ENCODE measurements around the gene OLFM2. TPM values are rescaled to one million over a fixed set of nuclear protein-coding genes. Genes with fewer than 3 reads are reported as not detected.
"Not testable (repeated sequence)": the region's sequence is repeated elsewhere in the genome, so short reads cannot be mapped to it uniquely, and the experiment has no call there.

Gene OLFM2
- total RNA-seq, 2 experiments from 2014 or later: 0.12 to 1.0 TPM

DNA sequence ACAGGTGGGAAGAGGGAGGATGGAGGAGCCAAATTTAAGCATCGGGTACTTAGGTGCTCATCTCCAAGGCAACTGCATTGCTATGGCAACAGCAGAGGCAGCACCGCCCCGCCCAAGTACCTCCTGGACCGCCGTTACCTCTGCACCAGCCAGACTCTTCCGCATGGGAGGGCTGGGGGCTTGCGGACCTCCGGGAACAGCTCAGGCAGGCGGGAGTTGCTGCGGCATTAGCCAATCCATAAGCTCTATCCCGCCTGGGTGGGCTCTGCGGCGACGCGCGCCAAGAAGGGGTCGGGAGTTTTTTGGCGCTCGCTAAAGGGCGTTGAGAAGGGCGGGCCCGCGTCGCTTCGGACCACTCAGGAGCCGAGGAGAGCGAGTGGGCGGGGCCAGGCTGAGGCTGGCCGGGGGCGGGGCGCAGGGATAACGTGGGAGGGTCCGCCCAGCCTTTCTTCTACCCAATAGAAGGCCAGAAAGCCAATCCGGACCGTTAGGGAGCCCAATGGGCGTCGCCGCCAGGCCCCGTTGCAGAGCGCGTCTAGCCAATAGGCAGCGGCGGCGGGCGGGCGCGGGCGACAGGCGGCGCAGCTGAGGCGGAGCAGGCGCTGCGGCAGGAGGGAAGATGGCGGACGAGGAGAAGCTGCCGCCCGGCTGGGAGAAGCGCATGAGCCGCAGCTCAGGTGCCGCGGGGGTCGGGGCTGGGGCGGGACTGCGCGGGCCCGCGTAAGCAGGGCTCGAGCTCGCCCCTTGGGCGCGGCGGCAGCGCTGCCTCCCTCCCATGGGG lies 101.4 kb downstream of the OLFM2 start, which contains the start of gene PIN1:
Gene PIN1 (plus strand): TSS at position 593 of the 781 bp plus-strand sequence. CDS start 27 bp downstream, at position 620.
- peak; percentile 99 for DNase-seq
- Mint-ChIP-seq H3K4me1 (ENCODE audit: low read depth) (peaks cover 27% of the 10 kb centered on the region), H3K36me3 (ENCODE audit: low read depth) (peaks cover 7% of the 10 kb centered on the region), H3K27ac (peak within 1 kb of the TSS; percentile 85), H3K4me3 (peak within 1 kb of the TSS; percentile 84), H3K9me3 (no peaks in the 10 kb centered on the region), H3K27me3 (ENCODE audit: low read depth) (no peaks in the 10 kb centered on the region)
- CTCF ChIA-PET: interaction anchor here (0.5 to 1.1 kb wide), 3 partner anchors 23 to 253 kb away, joined by 3 to 4 read pairs (median 3); no protein-coding TSS in a partner anchor
- intact Hi-C loops (cut with micrococcal nuclease): loop anchor here (1.0 to 10.0 kb wide), 5 partner anchors 8 to 272 kb away; partner anchors contain the start of genes FBXL12, PPAN and UBL5

DNA sequence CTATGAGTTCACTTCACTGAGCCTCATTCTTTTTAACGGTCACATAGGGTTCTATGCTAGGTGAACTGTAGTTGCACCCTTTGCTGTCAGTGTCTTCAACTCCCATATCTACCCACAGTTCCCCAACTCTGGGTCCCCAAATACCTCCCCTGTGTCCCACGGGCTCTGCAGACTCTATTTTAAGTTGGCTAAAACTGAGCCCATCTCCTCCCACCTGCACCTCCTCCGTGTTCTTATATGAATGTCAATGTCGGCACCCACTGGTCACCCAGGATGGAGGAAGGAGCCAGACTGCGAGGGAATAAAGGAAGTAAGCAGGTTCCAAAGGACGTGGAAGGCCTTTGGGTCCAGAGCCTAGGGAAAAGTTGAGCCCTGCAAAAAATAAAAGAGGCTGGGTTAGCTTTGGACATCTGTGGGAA lies 102.0 kb downstream of the OLFM2 start:
- H3K27ac Mint-ChIP-seq: peak overlapping the region; percentile 85
- peaks cover 30% of the 10 kb centered on the region for H3K4me1 Mint-ChIP-seq (ENCODE audit: low read depth)
- H3K36me3 Mint-ChIP-seq (ENCODE audit: low read depth): peaks cover 6% of the 10 kb centered on the region
- no peaks in the 10 kb centered on the region for H3K27me3 Mint-ChIP-seq (ENCODE audit: low read depth)
- no peak for DNase-seq
- CTCF ChIA-PET: interaction anchor here (0.5 to 0.6 kb wide), 2 partner anchors 78 to 254 kb away, joined by 3 to 4 read pairs; no protein-coding TSS in a partner anchor
- no peaks in the 10 kb centered on the region for H3K9me3 Mint-ChIP-seq
- peak overlapping the region; percentile 84 for H3K4me3 Mint-ChIP-seq
- intact Hi-C loops (cut with micrococcal nuclease): loop anchor here (2.0 to 10.0 kb wide), 2 partner anchors 24 to 170 kb away; no protein-coding TSS in a partner anchor

DNA sequence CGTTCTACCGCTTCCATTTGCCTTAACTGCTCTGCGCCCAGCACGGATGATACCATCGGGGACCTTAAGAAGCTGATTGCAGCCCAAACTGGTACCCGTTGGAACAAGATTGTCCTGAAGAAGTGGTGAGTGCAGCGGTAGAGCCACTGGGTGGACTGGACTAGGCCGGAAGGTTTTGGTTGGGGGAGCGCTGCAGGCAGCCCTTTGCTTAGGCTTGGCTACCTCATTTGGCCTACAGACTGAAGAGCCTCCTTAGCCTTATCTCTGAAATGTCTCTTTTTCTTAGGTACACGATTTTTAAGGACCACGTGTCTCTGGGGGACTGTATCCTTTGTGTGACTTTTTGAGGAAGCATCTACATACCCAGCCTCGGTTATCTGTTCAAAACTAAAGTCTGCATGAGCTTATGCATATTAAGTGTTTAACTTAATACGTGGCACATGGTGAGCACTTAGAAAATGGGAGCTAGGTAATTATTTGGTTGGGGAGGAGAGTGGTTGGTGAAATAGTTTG lies 107.7 kb downstream of the OLFM2 start:
- DNase-seq: no peak
- Mint-ChIP-seq H3K4me1 (ENCODE audit: low read depth) (peaks cover 25% of the 10 kb centered on the region), H3K36me3 (ENCODE audit: low read depth) (peaks cover 11% of the 10 kb centered on the region), H3K9me3 (no peaks in the 10 kb centered on the region), H3K4me3 (peak overlapping the region; percentile 100), H3K27me3 (ENCODE audit: low read depth) (no peaks in the 10 kb centered on the region), H3K27ac (peak overlapping the region; percentile 75)
- CTCF ChIA-PET: interaction anchor here (0.9 kb wide), 1 partner anchor 10 kb away, joined by 3 read pairs; no protein-coding TSS in a partner anchor
- intact Hi-C loops (cut with micrococcal nuclease): no loop called here

DNA sequence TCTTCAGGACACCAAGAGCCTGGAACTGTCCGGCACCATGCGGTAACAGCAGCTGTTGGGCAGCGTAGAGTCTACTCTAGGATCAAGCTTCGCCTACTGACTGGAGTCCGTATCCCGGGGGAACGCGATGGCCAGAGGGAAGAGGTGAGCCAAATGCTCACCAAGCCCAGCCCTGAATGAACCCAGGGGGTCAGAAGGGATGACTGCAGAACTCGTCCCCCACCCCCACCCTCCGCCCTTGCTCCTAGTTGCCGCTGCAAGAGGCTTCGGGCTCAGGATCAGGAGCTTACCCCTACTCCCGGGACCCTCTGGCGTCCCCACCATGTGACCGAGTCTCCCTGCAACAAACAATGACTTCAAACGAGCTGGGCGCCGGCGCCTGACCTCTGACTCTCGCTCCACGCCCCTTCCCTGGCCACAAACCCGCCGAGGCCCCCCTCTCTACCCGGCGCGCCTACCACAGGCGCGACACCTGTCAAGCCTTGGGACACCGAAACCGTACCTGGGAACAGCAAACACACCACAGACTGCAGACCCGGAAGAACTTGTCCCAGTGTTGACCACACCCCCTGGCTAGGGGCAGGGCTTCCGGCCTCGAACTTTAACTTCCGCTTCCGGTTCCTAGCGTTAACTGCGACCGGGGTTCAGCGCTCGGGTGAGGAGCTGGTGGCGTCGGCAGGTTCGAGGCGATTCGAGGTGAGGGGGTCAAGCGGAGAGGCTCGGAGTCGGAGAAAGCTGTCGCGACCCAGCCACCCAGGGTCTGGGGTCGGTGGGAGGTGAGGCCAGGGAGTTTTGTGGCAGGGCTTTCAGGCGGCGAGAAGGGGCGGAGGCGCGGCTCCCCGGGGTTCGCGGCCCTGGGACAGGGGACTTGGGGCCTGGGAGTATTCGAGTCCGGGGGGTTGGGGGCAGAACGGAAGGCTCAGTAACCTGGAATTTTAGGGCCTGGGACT lies 108.8 kb downstream of the OLFM2 start, which contains the start of gene UBL5:
Gene UBL5 (plus strand): TSS at position 630 of the 950 bp plus-strand sequence. CDS start 420 bp downstream, outside the sequence.
- H3K4me1 Mint-ChIP-seq (ENCODE audit: low read depth): peaks cover 26% of the 10 kb centered on the region
- peak; percentile 93 for DNase-seq
- no peaks in the 10 kb centered on the region for H3K27me3 Mint-ChIP-seq (ENCODE audit: low read depth)
- CTCF ChIA-PET: interaction anchor here (0.9 kb wide), 1 partner anchor 11 kb away, joined by 3 read pairs; no protein-coding TSS in a partner anchor
- intact Hi-C loops (cut with micrococcal nuclease): loop anchor here (1.0 kb wide), 3 partner anchors 8 to 59 kb away; partner anchors contain the start of genes FBXL12, PIN1 and ZNF846
- peak within 1 kb of the TSS; percentile 100 for H3K4me3 Mint-ChIP-seq
- peak within 1 kb of the TSS; percentile 90 for H3K27ac Mint-ChIP-seq
- H3K9me3 Mint-ChIP-seq: no peaks in the 10 kb centered on the region
- peaks cover 12% of the 10 kb centered on the region for H3K36me3 Mint-ChIP-seq (ENCODE audit: low read depth)

DNA sequence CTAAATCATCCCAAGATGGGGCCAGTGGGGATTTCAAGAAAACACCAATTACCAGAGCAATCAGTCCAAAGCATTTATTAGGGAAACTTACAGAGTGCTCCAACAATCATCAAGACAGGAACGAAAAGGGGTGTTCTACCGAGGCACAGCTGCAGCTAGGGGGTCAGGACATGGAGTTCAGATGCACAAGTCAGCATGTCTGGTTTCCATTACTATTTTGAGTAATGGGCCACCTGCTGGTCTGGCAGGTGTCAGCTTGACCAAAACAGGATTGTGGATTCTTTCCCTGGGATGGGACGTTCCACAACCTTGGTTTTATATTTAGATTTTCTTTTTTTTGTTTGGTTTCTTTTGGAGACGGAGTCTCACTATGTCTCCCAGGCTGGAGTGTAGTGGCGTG lies 112.5 kb downstream of the OLFM2 start:
- CTCF ChIA-PET: no interaction called here
- Mint-ChIP-seq H3K27me3 (ENCODE audit: low read depth) (no peaks in the 10 kb centered on the region), H3K36me3 (ENCODE audit: low read depth) (peaks cover 11% of the 10 kb centered on the region)

DNA sequence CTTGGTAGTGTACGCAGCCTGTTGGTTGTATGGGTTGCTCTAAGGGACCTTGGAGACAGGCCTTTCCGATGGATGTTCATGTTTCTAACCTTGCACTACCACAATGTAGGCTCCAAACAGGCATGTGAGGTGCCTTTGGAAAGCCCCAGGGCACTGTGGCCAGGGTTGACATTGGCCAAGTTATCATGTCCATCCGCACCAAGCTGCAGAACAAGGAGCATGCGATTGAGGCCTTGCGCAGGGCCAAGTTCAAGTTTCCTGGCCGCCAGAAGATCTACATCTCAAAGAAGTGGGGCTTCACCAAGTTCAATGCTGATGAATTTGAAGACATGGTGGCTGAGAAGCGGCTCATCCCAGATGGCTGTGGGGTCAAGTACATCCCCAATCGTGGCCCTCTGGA lies 116.3 kb downstream of the OLFM2 start:
- peaks cover 28% of the 10 kb centered on the region for H3K4me1 Mint-ChIP-seq (ENCODE audit: low read depth)
- DNase-seq; CTCF ChIA-PET; H3K9me3 Mint-ChIP-seq; H3K27me3 Mint-ChIP-seq (ENCODE audit: low read depth); H3K27ac Mint-ChIP-seq; intact Hi-C loops (cut with micrococcal nuclease): not testable (repeated sequence)
- H3K4me3 Mint-ChIP-seq: peak overlapping the region; percentile 82
- H3K36me3 Mint-ChIP-seq (ENCODE audit: low read depth): peaks cover 13% of the 10 kb centered on the region

More for the DNA sequence above, 112.5 kb downstream of the OLFM2 start:
- Mint-ChIP-seq H3K27ac (no peak overlapping the region), H3K9me3 (no peaks in the 10 kb centered on the region), H3K4me3 (no peak overlapping the region), H3K4me1 (ENCODE audit: low read depth) (peaks cover 27% of the 10 kb centered on the region)
- no peak for DNase-seq
- intact Hi-C loops (cut with micrococcal nuclease): no loop called here

DNA sequence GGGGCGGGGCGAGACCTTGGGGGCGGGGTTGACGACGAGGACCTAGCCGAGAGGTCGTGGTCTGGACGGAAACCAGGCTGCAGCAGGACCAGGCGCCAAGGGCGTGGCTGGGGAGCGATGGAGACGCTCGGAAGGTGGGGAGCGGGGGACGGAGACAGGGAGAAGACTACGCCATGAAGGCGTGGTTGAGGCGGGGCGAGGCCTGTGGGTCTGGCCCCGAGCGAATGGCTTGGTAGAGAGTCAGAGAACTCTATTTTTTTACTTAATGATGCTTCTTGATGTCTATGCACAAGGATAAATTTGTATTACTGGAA lies 116.8 kb downstream of the OLFM2 start:
- H3K4me1 Mint-ChIP-seq (ENCODE audit: low read depth): peaks cover 31% of the 10 kb centered on the region
- peaks cover 6% of the 10 kb centered on the region for H3K9me3 Mint-ChIP-seq
- intact Hi-C loops (cut with micrococcal nuclease): loop anchor here (1.0 to 2.0 kb wide), 7 partner anchors 8 to 679 kb away; partner anchors contain the start of genes PIN1, UBL5 and ZNF317
- H3K36me3 Mint-ChIP-seq (ENCODE audit: low read depth): peaks cover 18% of the 10 kb centered on the region
- H3K4me3 Mint-ChIP-seq: peak overlapping the region; percentile 82
- peak overlapping the region; percentile 86 for H3K27ac Mint-ChIP-seq
- CTCF ChIA-PET: no interaction called here
- H3K27me3 Mint-ChIP-seq (ENCODE audit: low read depth): no peaks in the 10 kb centered on the region
- no peak for DNase-seq

DNA sequence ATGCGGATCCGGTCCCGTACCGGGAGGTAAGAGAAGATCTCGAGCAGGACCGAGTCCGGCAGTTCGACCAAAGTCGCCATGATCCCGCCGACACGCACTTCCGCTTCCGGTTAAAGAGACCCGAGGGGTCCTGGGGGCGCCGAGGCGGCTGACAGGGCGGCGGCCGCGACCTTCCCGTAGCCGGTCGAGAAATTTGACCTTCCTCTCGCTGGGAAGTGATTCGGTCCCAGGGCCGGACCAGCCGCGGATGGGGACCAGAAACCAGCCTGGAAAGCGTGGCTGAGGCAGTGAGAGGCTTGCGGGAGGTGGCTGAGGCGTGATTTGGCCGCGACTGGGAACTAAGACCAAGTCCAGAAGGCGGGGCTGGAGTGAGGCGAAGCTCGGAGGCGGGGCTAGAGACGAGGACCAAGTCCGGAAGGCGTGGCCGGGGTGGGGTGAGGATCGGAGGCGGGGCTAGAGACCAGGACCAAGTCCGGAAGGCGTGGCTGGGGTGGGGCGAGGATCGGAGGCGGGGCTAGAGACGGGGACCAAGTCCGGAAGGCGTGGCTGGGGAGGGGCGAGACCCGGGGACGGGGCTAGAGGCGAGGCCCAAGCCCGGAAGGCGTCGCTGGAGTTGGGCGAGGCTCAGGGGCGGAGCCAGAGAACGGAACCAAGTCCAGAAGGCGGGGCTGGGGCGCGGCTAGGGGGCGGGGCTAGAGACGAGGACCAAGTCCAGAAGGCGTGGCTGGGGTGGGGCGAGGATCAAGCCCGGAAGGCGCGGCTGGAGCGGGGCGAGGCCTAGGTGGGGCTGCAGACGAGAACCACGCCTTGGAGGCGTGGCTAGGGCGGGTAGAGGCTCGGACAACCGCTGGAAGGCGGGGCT lies 117.3 kb downstream of the OLFM2 start, which contains the start of gene FBXL12:
Gene FBXL12 (minus strand): TSS at position 346 of the 862 bp plus-strand sequence. CDS start 266 bp downstream, at position 80.
- CTCF ChIA-PET: no interaction called here
- peak within 1 kb of the TSS; percentile 82 for H3K4me3 Mint-ChIP-seq
- intact Hi-C loops (cut with micrococcal nuclease): loop anchor here (1.0 to 2.0 kb wide), 7 partner anchors 8 to 679 kb away; partner anchors contain the start of genes PIN1, UBL5 and ZNF317

DNA sequence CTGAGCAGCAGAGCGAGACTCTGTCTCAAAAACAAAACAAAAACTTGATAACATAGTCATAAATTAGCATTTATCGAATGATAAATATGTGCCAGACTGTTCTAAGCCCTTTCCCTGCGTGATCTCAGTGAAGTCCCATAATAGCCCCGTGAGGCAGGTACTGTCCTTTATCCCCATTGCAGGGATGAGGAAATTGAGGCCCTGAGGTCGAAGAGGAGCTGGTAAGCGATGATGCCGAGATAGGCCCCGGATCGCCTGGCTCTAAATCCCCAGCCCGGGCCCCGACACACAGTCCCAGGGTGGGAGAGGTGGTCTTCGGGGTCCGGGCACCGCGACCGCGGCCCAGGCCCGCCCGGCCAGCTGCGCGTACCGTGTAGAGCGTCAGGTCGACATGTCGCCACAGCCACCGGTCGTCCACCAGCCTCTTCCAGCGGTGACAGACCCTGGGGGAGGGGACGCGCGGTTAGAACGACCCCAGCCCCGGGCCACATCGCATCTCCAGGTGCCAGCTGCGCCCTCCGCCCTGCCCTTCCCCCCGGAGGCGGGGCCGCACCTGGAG lies 118.1 kb downstream of the OLFM2 start:
- no peak for DNase-seq
- peaks cover 7% of the 10 kb centered on the region for H3K9me3 Mint-ChIP-seq
- peak overlapping the region; percentile 82 for H3K4me3 Mint-ChIP-seq
- peaks cover 17% of the 10 kb centered on the region for H3K36me3 Mint-ChIP-seq (ENCODE audit: low read depth)
- peak overlapping the region; percentile 86 for H3K27ac Mint-ChIP-seq
- intact Hi-C loops (cut with micrococcal nuclease): loop anchor here (2.0 kb wide), 2 partner anchors 41 to 495 kb away; no protein-coding TSS in a partner anchor
- H3K27me3 Mint-ChIP-seq (ENCODE audit: low read depth): no peaks in the 10 kb centered on the region
- CTCF ChIA-PET: no interaction called here
- H3K4me1 Mint-ChIP-seq (ENCODE audit: low read depth): peaks cover 29% of the 10 kb centered on the region

More for the DNA sequence above, 117.3 kb downstream of the OLFM2 start, which contains the start of gene FBXL12:
- peaks cover 18% of the 10 kb centered on the region for H3K36me3 Mint-ChIP-seq (ENCODE audit: low read depth)
- peak; percentile 100 for DNase-seq
- peaks cover 7% of the 10 kb centered on the region for H3K9me3 Mint-ChIP-seq
- H3K4me1 Mint-ChIP-seq (ENCODE audit: low read depth): peaks cover 31% of the 10 kb centered on the region
- peak within 1 kb of the TSS; percentile 86 for H3K27ac Mint-ChIP-seq
- no peaks in the 10 kb centered on the region for H3K27me3 Mint-ChIP-seq (ENCODE audit: low read depth)

DNA sequence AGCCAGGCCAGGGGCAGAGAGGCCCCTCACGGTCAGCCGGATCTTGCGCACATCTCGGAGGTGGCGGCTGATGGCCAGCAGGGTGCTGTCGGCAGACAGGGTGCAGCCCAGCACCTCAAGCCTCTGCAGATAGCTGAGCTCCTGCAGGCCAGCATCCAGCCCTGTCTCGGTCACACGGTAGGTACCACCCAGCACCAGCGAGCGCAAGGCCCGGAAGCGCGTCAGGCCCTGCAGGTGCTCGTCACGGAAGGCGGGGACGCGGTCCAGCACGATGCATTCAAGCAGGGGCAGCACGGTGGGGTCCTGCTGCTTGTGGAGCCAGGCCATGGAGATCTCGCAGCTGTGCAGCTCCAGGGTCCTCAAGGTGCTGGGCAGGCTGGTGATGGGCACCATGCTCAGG lies 125.2 kb downstream of the OLFM2 start:
- Mint-ChIP-seq H3K9me3 (peaks cover 4% of the 10 kb centered on the region), H3K27ac (peak overlapping the region; percentile 50), H3K4me3 (no peak overlapping the region), H3K27me3 (ENCODE audit: low read depth) (no peaks in the 10 kb centered on the region), H3K36me3 (ENCODE audit: low read depth) (peaks cover 31% of the 10 kb centered on the region), H3K4me1 (ENCODE audit: low read depth) (peaks cover 26% of the 10 kb centered on the region)
- no peak for DNase-seq
- intact Hi-C loops (cut with micrococcal nuclease): no loop called here
- CTCF ChIA-PET: no interaction called here
